HepG2 (cell line): ENCODE data around the gene CTAG1A. TPM values are rescaled to one million over a fixed set of nuclear protein-coding genes. Genes with fewer than 3 reads are reported as not detected.

Experiments
- AHDC1 ChIP-seq: sonication (generic); formaldehyde crosslinking; IDR thresholded peaks from 2 replicates; pipeline ENCODE4 v1.5.1; 2020; ENCODE audit warnings: mild to moderate bottlenecking, missing genetic modification reagents, borderline replicate concordance
- FOXA3 ChIP-seq: IDR thresholded peaks from 2 replicates; pipeline ENCODE4 v1.6.1; 2016; ENCODE audit warnings: missing genetic modification reagents, missing compliant biosample characterization
- MXD3 ChIP-seq: IDR thresholded peaks from 2 replicates; pipeline ENCODE4 v1.6.1; 2016; ENCODE audit warnings: mild to moderate bottlenecking, missing biosample characterization, missing genetic modification reagents
- NONO ChIP-seq, 2 experiments: fragments of 450-650 bp in 1 of 2; sonication (generic) in 1 of 2; formaldehyde crosslinking in 1 of 2; IDR thresholded peaks in 1 of 2; conservative IDR thresholded peaks in 1 of 2; 2 replicates each; pipeline versions ENCODE4 v1.6.1 to v1.8.0; 2017 to 2022; ENCODE audit warnings: mild to moderate bottlenecking in 1 of 2, missing genetic modification reagents in 1 of 2, moderate library complexity in 1 of 2
- PLSCR1 ChIP-seq: sonication (generic); formaldehyde crosslinking; IDR thresholded peaks from 2 replicates; pipeline ENCODE4 v1.5.0; 2020; ENCODE audit warnings: missing genetic modification reagents, mild to moderate bottlenecking, borderline replicate concordance
- REST ChIP-seq, 2 experiments: IDR thresholded peaks; 2 replicates each; pipeline ENCODE4 v1.6.1; 2011 to 2012; ENCODE audit warnings: low read length in 2 of 2, borderline replicate concordance in 1 of 2, low read depth in 1 of 2, mild to moderate bottlenecking in 1 of 2, moderate library complexity in 1 of 2
- RXRB ChIP-seq: IDR thresholded peaks from 2 replicates; pipeline ENCODE4 v1.6.1; 2016; ENCODE audit warnings: borderline replicate concordance, missing genetic modification reagents, missing compliant biosample characterization
- TGIF2 ChIP-seq: IDR thresholded peaks from 2 replicates; pipeline ENCODE4 v1.6.1; 2016; ENCODE audit warnings: control low read depth, missing compliant biosample characterization
- YEATS4 ChIP-seq: sonication (generic); formaldehyde crosslinking; IDR thresholded peaks from 2 replicates; pipeline ENCODE4 v1.4.0; 2020; ENCODE audit warnings: missing genetic modification reagents, borderline replicate concordance
- ZHX1 ChIP-seq: sonication (generic); formaldehyde crosslinking; IDR thresholded peaks from 2 replicates; pipeline ENCODE4 v1.8.1; 2022; ENCODE audit warnings: low read depth, mild to moderate bottlenecking, missing genetic modification reagents
- ZNF484 ChIP-seq: sonication (generic); formaldehyde crosslinking; IDR thresholded peaks from 2 replicates; pipeline ENCODE4 v1.5.1; 2020; ENCODE audit warnings: mild to moderate bottlenecking, low read depth, missing genetic modification reagents, borderline replicate concordance
- ZNF589 ChIP-seq: sonication (generic); formaldehyde crosslinking; conservative IDR thresholded peaks from 2 replicates; pipeline ENCODE4 v1.8.0; 2022; ENCODE audit warnings: mild to moderate bottlenecking, moderate library complexity, missing genetic modification reagents
- ZNF709 ChIP-seq: sonication (generic); formaldehyde crosslinking; IDR thresholded peaks from 2 replicates; pipeline ENCODE4 v1.5.0; 2020; ENCODE audit warnings: mild to moderate bottlenecking, missing genetic modification reagents
- ZNF724P ChIP-seq: sonication (generic); formaldehyde crosslinking; IDR thresholded peaks from 2 replicates; pipeline ENCODE4 v1.8.0; 2022; ENCODE audit warnings: missing genetic modification reagents, borderline replicate concordance
- polyA plus RNA-seq, 8 experiments: library from polyadenylated mRNA; depleted of rRNA in 3 of 8; stranded (reverse) in 7 of 8; unstranded in 1 of 8; fragments of >200 nt; fragmentation: Illumina TruSeq in 4 of 8; extraction: Trizol in 4 of 8; gene quantifications; 2 replicates each; pipeline versions ENCODE4 v1.2.1 to v1.2.3, GENCODE V29; 2011 to 2016; ENCODE audit warnings: low read depth in 4 of 8, missing spikeins in 1 of 8, mixed read lengths in 1 of 8; ENCODE audit not compliant: insufficient read depth in 1 of 8
- total RNA-seq, 5 experiments: library from RNA; depleted of rRNA; stranded (reverse); fragments of >200 nt; fragmentation: Illumina TruSeq; extraction: Trizol; gene quantifications; 2 replicates each; pipeline ENCODE4 v1.2.3, GENCODE V29; 2016; ENCODE audit warnings: low read depth in 1 of 5

CTAG1A gene
- total and polyA plus RNA-seq, 2 of the 13 experiments (the other 11 are each of a cell fraction or from before 2014, with no cell fraction given): not detected

- TF ChIP-seq AHDC1 (CRISPR knock-in tag): no peak
- TF ChIP-seq YEATS4 (CRISPR knock-in tag): no peak
- TF ChIP-seq REST (IDR thresholded peaks at IDR 0.05; ENCODE audit: borderline replicate concordance in 1 of 2, low read depth in 1 of 2, low read length in 2 of 2): peak in 1 of 2 experiments; percentile 40; a peak in 1 of 4 replicates
- TF ChIP-seq ZNF709 (CRISPR knock-in tag): no peak
- TF ChIP-seq ZHX1 (CRISPR knock-in tag): no peak
- TF ChIP-seq TGIF2 (CRISPR knock-in tag): no peak
- no peak for TF ChIP-seq PLSCR1 (CRISPR knock-in tag)
- 0 out of 2 replicates have a peak, but pooled peaks have one; percentile 16 for TF ChIP-seq RXRB
- TF ChIP-seq ZNF724P: 0 out of 2 replicates have a peak, but pooled peaks have one; percentile 43
- TF ChIP-seq NONO (IDR thresholded peaks at IDR 0.05): no peak
- no peak for TF ChIP-seq NONO (CRISPR knock-in tag; conservative IDR thresholded peaks at IDR 0.05)
- TF ChIP-seq ZNF484 (CRISPR knock-in tag): no peak
- TF ChIP-seq ZNF589 (CRISPR knock-in tag): no peak
- TF ChIP-seq FOXA3: no peak
- TF ChIP-seq MXD3 (CRISPR knock-in tag): no peak
These were observed 42.1 kb upstream of the CTAG1A start (continued) for GRCh38 chrX:154542723-154543424.
